Measurements from ENCODE around the gene VKORC1L1.

GRCh38 chr7:65980478-65981250, 107.8 kb downstream of the VKORC1L1 start:
- TF ChIP-seq CTCF (IDR thresholded peaks at IDR 0.05; ENCODE audit: extremely low read depth in 1 of 2, insufficient read depth in 1 of 2, low read depth in 1 of 2, low read length in 2 of 2), result no peak
- no peak for TF ChIP-seq POLR2A (IDR thresholded peaks at IDR 0.05; ENCODE audit: low read depth, low read length)

Measured in endothelial cell of umbilical vein (primary cell).